GM12878 (cell line): ENCODE measurements around the gene SEMA3C. TPM values are rescaled to one million over a fixed set of nuclear protein-coding genes. Genes with fewer than 3 reads are reported as not detected.

Source experiments
- ATAC-seq: fragments of 200-7000 bp; cut with Tn5 transposase; 3 replicates; pipeline ENCODE4 v1.9.1; 2020; ENCODE audit warnings: mild to moderate bottlenecking, moderate library complexity
- BruUV-seq: library from RNA; stranded (reverse); fragments of 400-500 nt; replicated peaks from 2 replicates; lab custom pipeline; 2021; lab: Mats Ljungman, UMichigan
- CTCF ChIA-PET: fragments of 300-600 bp; sonication (Branson Sonifier 250); formaldehyde crosslinking; extraction: SDS; loops from one replicate; lab custom pipeline; 2021; ENCODE audit warnings: inconsistent platforms; lab: Yijun Ruan, JAX
- POLR2A ChIA-PET: fragments of 350-600 bp; formaldehyde crosslinking; extraction: SDS; loops from one replicate; lab custom pipeline; 2021; ENCODE audit warnings: inconsistent platforms; lab: Charles Lee
- RAD21 ChIA-PET: fragments of 300-600 bp; sonication (Branson Sonifier 250); formaldehyde crosslinking; loops from one replicate; lab custom pipeline; 2023; ENCODE audit warnings: antibody characterized with exemption; ENCODE audit not compliant: unreplicated experiment; lab: Charles Lee
- SMC1A ChIA-PET: fragments of 300-600 bp; sonication (Branson Sonifier 250); formaldehyde crosslinking; loops from one replicate; lab custom pipeline; 2023; ENCODE audit not compliant: unreplicated experiment, uncharacterized antibody; lab: Charles Lee
- DNase-seq: peaks from one replicate; pipeline ENCODE4 v3.0.0-alpha.2; 2011; ENCODE audit warnings: low read depth, low spot score
- FAIRE-seq: peaks from 3 replicates; lab custom pipeline; 2011; peaks lifted over from hg19 to GRCh38; lab: Jason Lieb, UNC
- H2AFZ ChIP-seq: 2 replicates; pipeline ENCODE4 v1.6.0; 2011; ENCODE audit warnings: low read depth, low read length, control low read depth; ENCODE audit not compliant: control insufficient read depth
- H3K27ac ChIP-seq: 2 replicates; pipeline ENCODE4 v1.5.1; 2011; ENCODE audit warnings: control low read depth; ENCODE audit not compliant: control insufficient read depth, insufficient read depth
- H3K27me3 ChIP-seq, 2 experiments: replicated peaks in 1 of 2; 2 replicates each; pipeline versions ENCODE4 v1.6.0 to v1.6.1; 2011; ENCODE audit warnings: low read length in 1 of 2; ENCODE audit not compliant: control insufficient read depth in 2 of 2, insufficient read depth in 2 of 2
- H3K36me3 ChIP-seq, 2 experiments: 2 replicates each; pipeline ENCODE4 v1.5.1; 2011; ENCODE audit warnings: low read length in 1 of 2; ENCODE audit not compliant: control insufficient read depth in 2 of 2, insufficient read depth in 2 of 2
- H3K4me1 ChIP-seq: 2 replicates; pipeline ENCODE4 v1.6.1; 2011; ENCODE audit warnings: mild to moderate bottlenecking, low read length, moderate library complexity, mixed read lengths; ENCODE audit not compliant: control insufficient read depth, insufficient read depth
- H3K4me2 ChIP-seq: 2 replicates; pipeline ENCODE4 v1.6.0; 2011; ENCODE audit warnings: control low read depth; ENCODE audit not compliant: control insufficient read depth, insufficient read depth
- H3K4me3 ChIP-seq: fragments of 200-600 bp; sonication (generic); 2 replicates; pipeline ENCODE4 v1.5.1; 2016
- H3K79me2 ChIP-seq: 2 replicates; pipeline ENCODE4 v1.6.0; 2011; ENCODE audit warnings: low read length; ENCODE audit not compliant: control insufficient read depth, insufficient read depth
- H3K9ac ChIP-seq: 2 replicates; pipeline ENCODE4 v1.8.0; 2011; ENCODE audit warnings: low read length, control low read depth, mixed read lengths; ENCODE audit not compliant: control insufficient read depth, insufficient read depth
- H3K9me3 ChIP-seq: replicated peaks from 3 replicates; pipeline ENCODE4 v1.5.1; 2011; ENCODE audit warnings: mild to moderate bottlenecking, low read length; ENCODE audit not compliant: control insufficient read depth, insufficient read depth
- H4K20me1 ChIP-seq: 2 replicates; pipeline ENCODE4 v1.6.0; 2011; ENCODE audit not compliant: control insufficient read depth, insufficient read depth
- CBFB ChIP-seq: IDR thresholded peaks from 2 replicates; pipeline ENCODE4 v1.6.1; 2016; ENCODE audit warnings: antibody characterized with exemption, low read depth
- E4F1 ChIP-seq: fragments of 450-650 bp; IDR thresholded peaks from 2 replicates; pipeline ENCODE4 v1.6.1; 2018; ENCODE audit warnings: borderline replicate concordance, mild to moderate bottlenecking; ENCODE audit not compliant: partially characterized antibody
- GATAD2B ChIP-seq: fragments of 450-650 bp; conservative IDR thresholded peaks from 2 replicates; pipeline ENCODE4 v1.6.1; 2017; ENCODE audit warnings: low read depth, mild to moderate bottlenecking, moderate library complexity
- HDGF ChIP-seq: fragments of 450-650 bp; IDR thresholded peaks from 2 replicates; pipeline ENCODE4 v1.6.1; 2016; ENCODE audit warnings: antibody characterized with exemption
- IKZF2 ChIP-seq, 2 experiments: fragments of 450-650 bp; IDR thresholded peaks; 2 replicates each; pipeline ENCODE4 v1.6.1; 2017; ENCODE audit warnings: mild to moderate bottlenecking in 2 of 2, moderate library complexity in 2 of 2
- KDM1A ChIP-seq: fragments of 200-600 bp; sonication (generic); IDR thresholded peaks from 2 replicates; pipeline ENCODE4 v1.6.1; 2016; ENCODE audit warnings: borderline replicate concordance
- MEF2A ChIP-seq: IDR thresholded peaks from 2 replicates; pipeline ENCODE4 v1.6.1; 2011; ENCODE audit warnings: low read depth, mild to moderate bottlenecking, low read length, moderate library complexity; ENCODE audit not compliant: insufficient read depth
- MTA2 ChIP-seq: fragments of 450-650 bp; IDR thresholded peaks from 2 replicates; pipeline ENCODE4 v1.6.1; 2016; ENCODE audit warnings: low read depth, mild to moderate bottlenecking, moderate library complexity
- NFYB ChIP-seq: IDR thresholded peaks from 2 replicates; pipeline ENCODE4 v1.6.1; 2011; ENCODE audit warnings: low read depth, mild to moderate bottlenecking, low read length, improper control_type of control experiment, moderate library complexity; ENCODE audit not compliant: insufficient read depth
- NR2F1 ChIP-seq: fragments of 450-650 bp; conservative IDR thresholded peaks from 2 replicates; pipeline ENCODE4 v1.6.1; 2017; ENCODE audit warnings: mild to moderate bottlenecking
- RB1 ChIP-seq: fragments of 450-650 bp; formaldehyde crosslinking; IDR thresholded peaks from 2 replicates; pipeline ENCODE4 v1.6.1; 2017; ENCODE audit warnings: mild to moderate bottlenecking, borderline replicate concordance
- YY1 ChIP-seq: IDR thresholded peaks from 2 replicates; pipeline ENCODE4 v1.6.1; 2011; ENCODE audit warnings: low read depth, mild to moderate bottlenecking, low read length
- ZNF384 ChIP-seq: IDR thresholded peaks from 2 replicates; pipeline ENCODE4 v1.6.1; 2012; ENCODE audit warnings: low read depth, mild to moderate bottlenecking, low read length, improper control_type of control experiment, borderline replicate concordance
- ZZZ3 ChIP-seq: IDR thresholded peaks from 2 replicates; pipeline ENCODE4 v1.6.1; 2011; ENCODE audit warnings: low read depth; ENCODE audit not compliant: control insufficient read depth, insufficient read length
- WGBS: methylation state at CpG from one replicate; pipeline ENCODE4 v1.1.6; 2016; ENCODE audit warnings: low lambda C conversion rate; ENCODE audit not compliant: insufficient replicate concordance, insufficient coverage; ENCODE audit errors: missing lambda C conversion rate; 5-methylcytosine and 5-hydroxymethylcytosine counted together
- in situ Hi-C: fragments of 300-500 bp; cut with MboI; formaldehyde crosslinking; loops from 9 replicates; pipeline ENCODE4 v1.14.3; 2018; ENCODE audit warnings: mixed read lengths
- intact Hi-C: fragments of 100-400 bp; cut with micrococcal nuclease; formaldehyde crosslinking; loops from one replicate; pipeline ENCODE4 v1.14.2; 2022; ENCODE audit not compliant: unreplicated experiment
- polyA plus RNA-seq, 11 experiments: library from polyadenylated mRNA; depleted of rRNA in 4 of 11; unstranded in 6 of 11; stranded (reverse) in 5 of 11; fragments of >200 nt; fragmentation: Nextera tagmentation in 4 of 11; fragmentation: Illumina TruSeq in 1 of 11; extraction: Ambion mirVana in 4 of 11; extraction: Trizol in 1 of 11; gene quantifications; 1 replicate in 1 of 11; 2 replicates in 10 of 11; pipeline versions ENCODE4 v1.2.1 to v1.2.3, GENCODE V29; 2011 to 2016; ENCODE audit warnings: inconsistent platforms in 2 of 11, missing spikeins in 2 of 11, low read depth in 1 of 11
- total RNA-seq, 4 experiments: library from RNA; depleted of rRNA in 3 of 4; stranded (reverse); fragments of >200 nt in 3 of 4; fragmentation: Illumina TruSeq in 1 of 4; extraction: Trizol in 1 of 4; gene quantifications; 2 replicates each; pipeline versions ENCODE4 v1.2.1 to v1.2.3, GENCODE V29; 2013 to 2021

Gene SEMA3C
- total and polyA plus RNA-seq, 10 of the 15 experiments (the other 5 are each of a cell fraction or from before 2014, with no cell fraction given) = 0.01 to 0.41 (median 0.11) TPM; not detected in 6

GRCh38 chr7:80830010-80830409, 88.8 kb downstream of the SEMA3C start:
- WGBS = 0% methylated on average over 1 of the region's 1 CpG
- Histone ChIP-seq H3K4me1 (no peaks in the 10 kb centered on the region), H3K79me2 (no peaks in the 10 kb centered on the region), H2AFZ (no peak overlapping the region), H3K9me3 (no peaks in the 10 kb centered on the region), H4K20me1 (no peaks in the 10 kb centered on the region), H3K27ac (no peak overlapping the region), H3K4me3 (no peak overlapping the region), H3K27me3 (no peaks in the 10 kb centered on the region), H3K4me2 (no peak overlapping the region), H3K36me3 (no peaks in the 10 kb centered on the region), H3K9ac (no peak overlapping the region)
- ChIA-PET RAD21 (no interaction called here), CTCF (no interaction called here), SMC1A (interaction anchor here (0.6 kb wide), 1 partner anchor 794 kb away, joined by 3 read pairs; no protein-coding TSS in a partner anchor), POLR2A (no interaction called here)
- FAIRE-seq (no peak), ATAC-seq (no peak), DNase-seq (no peak)
- intact Hi-C loops = no loop called here
- TF ChIP-seq KDM1A (no peak), CBFB (no peak), GATAD2B (no peak), MEF2A (no peak), NR2F1 (no peak), E4F1 (no peak), ZNF384 (no peak), YY1 (no peak), NFYB (no peak), HDGF (no peak), ZZZ3 (no peak), MTA2 (no peak), RB1 (no peak), IKZF2 (IDR thresholded peaks at IDR 0.05) (no peak)
- no TSS peak for BruUV-seq
- in situ Hi-C loops = no loop called here
